Measurements from ENCODE around the gene DCST1. TPM values are rescaled to one million over a fixed set of nuclear protein-coding genes. Genes with fewer than 3 reads are reported as not detected.

The DCST1 gene
- total RNA-seq, 1 donor from 2014 or later = not detected

DNA sequence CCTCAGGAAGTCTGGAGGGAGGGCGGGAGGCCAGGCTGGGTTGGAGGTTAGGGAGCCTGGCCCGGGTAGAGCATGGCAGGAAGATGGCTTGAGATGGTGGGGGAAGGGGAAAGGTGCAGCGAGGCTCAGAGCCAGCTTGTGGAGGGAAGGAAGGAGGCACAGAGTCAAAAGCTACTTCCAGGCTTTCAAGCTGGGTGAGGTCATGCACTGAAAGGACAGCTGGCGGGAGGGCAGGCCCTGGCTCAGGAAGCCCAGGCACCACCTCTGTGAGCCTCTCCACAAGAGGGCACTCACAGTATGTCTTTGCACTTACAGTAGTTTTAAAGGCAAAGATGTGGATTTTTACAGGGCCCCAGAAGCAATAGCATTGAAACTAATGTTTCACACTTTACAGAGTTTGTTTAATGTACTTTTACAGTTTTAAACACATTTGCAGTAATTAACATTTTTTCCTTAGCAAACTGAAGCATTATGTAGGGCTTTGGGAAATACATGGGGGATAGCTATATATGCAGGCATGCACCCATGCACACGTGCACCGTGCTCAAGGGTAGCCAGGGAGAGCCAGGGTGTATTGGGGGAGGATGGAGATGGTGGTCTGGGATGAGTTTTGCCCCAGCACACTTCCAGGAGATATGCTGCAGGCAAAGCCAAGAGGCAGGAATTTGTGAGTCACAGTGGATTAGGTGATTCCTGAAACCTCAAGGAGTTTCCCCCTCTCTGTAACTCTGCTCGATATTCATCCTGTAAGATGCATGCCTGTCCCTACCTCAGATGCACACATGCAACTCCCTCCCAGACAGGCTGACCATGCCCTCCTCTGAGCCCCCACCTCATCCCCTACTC lies 11.4 kb downstream of the DCST1 start:
- ATAC-seq (ENCODE audit: poor library complexity) (peak; percentile 96), DNase-seq (peak; percentile 88)
- intact Hi-C loops (cut with DNase I) = loop anchor here (5.0 kb wide), 1 partner anchor 37 kb away; no protein-coding TSS in a partner anchor

DNA sequence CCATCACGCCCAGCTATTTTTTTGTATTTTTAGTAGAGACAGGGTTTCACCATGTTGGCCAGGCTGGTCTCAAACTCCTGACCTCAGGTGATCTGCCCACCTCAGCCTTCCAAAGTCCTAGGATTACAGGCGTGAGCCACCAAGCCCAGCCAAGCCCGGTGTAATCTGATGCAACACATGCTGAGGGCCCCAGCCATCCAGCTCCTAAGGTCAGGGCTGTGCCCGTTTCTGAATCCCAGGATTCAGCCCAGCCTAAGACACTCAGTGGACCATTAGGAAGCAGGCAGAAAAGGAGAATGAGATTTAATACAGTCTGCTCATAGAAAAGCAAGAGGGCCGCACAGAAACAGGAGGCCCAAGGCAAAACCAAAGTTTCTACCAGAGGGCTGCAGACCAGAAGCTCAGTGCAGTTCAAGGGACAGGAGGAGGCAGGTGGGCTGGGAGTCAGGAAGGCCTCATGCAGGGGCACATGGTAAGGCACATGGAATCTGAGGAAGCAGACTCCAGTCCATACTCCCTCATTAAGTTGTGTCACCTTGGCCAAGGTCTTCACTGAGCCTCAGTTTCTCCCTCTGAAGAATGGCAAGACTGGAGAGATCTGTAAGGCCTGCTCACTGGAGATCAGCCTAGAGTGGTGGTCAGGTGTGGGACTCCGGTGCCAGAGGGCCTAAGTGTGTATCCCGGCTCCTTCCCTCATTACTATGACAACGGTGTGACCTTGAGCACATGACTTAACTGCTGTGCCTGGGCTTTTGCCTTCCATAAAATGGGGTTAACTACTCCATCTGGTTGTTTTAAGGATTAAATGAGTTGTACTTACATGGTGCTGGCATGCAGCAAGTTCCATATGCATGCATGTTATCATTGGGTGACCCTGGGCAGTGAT lies 15.1 kb downstream of the DCST1 start:
- ATAC-seq (ENCODE audit: poor library complexity) (no peak), DNase-seq (no peak)
- intact Hi-C loops (cut with DNase I) = loop anchor here (5.0 kb wide), 1 partner anchor 34 kb away; no protein-coding TSS in a partner anchor

DNA sequence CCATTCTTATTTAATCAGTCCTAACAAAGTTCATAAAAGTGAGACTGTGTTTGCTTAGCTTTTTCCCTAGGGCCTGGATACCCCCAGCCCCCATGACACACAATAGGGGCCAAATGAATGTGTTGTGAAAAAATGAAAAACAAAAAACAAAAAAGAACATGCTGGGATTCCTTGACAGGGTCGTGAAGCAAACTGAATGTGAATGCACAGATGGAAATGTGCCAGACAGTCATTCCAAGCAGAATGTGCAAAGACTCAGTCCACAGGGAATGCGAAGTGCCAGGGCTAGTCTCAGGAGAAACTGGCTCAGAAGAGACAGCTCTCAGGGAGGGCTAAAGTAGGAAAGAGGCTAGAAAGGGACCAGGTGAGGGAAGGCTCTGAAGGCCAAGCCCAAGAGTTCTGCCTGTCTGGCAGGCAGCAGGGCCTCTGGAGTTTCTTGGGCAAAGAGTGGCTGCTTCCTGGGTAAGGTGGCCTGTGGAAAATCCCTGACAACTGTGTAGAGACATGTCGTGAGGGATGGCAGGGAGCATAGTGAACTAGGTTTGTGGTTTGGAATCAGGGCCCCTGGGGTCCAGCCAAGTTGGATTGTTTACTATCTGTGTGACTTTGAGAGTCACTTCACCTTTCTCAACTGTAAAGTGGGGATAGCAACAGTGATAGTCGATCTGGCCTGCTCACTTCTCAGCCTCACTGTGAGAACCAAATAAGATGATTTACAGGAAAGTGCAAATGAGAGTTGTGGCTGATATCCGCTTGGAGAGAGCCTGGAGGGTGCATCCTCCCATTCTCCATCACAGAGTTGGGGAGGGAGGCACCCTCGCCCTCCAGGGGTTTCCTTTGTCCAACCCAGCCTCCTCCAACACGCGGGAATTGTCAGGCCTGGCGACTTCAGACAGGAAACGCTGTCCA lies 16.3 kb downstream of the DCST1 start:
- intact Hi-C loops (cut with DNase I) = loop anchor here (5.0 kb wide), 1 partner anchor 32 kb away; no protein-coding TSS in a partner anchor
- no peak for DNase-seq

DNA sequence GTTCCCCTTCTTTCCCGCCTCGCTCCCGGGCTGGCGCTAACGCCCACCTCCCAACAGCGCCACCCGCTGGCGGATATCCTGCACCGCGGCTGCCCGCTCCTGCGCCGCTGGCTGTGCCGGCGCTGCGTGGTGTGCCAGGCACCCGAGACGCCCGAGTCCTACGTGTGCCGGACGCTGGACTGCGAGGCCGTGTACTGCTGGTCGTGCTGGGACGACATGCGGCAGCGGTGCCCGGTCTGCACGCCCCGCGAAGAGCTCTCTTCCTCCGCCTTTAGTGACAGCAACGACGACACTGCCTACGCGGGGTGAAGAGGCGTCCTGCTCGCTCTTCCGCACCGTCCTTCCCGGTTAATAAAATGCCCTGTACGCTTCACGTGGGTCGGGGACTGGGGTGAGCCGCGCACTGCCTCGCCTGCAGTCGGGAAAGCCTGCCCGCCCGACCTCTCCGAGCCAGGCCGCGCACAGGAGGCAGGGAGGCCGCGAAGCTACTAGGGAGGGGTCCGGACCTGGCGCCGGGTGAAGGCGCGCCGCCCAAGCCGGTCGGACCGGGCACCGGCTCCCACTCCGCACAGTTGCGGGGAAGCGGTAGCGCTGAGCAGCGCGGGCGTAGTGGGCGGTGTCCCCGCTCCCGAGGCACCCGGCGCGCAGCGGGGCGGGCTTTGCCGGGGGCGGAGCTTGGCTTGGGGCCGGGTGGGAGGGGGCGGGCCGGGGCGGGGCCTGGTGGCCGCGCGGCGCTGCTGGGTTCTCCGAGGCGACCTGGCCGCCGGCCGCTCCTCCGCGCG lies 17.1 kb downstream of the DCST1 start, which contains the start of gene ADAM15:
TSS of gene ADAM15 (plus strand) at position 757 of the 782 bp plus-strand sequence. CDS start 71 bp downstream, outside the sequence.
- intact Hi-C loops (cut with DNase I) = no loop called here
- ATAC-seq (ENCODE audit: poor library complexity) (peak; percentile 94), DNase-seq (peak; percentile 93)

More for the DNA sequence above, 16.3 kb downstream of the DCST1 start:
- no peak for ATAC-seq (ENCODE audit: poor library complexity)

DNA sequence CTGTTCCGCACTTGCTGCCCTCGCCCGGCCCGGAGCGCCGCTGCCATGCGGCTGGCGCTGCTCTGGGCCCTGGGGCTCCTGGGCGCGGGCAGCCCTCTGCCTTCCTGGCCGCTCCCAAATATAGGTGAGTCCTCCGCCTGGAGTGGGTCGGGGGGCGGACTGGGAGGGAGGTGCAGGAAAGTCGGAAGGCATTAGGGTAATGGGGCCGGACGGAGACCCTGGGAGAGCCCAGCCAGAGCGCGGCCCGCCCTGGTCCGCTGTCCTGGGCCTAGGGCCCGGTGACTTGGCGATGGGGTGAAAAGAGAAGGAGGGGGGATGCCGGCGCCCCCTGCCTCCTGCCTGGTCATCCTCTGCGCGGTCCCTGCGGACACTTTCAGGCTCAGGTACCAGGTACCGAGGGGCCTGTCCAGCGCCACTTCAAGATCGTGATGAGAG lies 17.7 kb downstream of the DCST1 start:
- intact Hi-C loops (cut with DNase I) = no loop called here
- peak; percentile 4 for ATAC-seq (ENCODE audit: poor library complexity)

DNA sequence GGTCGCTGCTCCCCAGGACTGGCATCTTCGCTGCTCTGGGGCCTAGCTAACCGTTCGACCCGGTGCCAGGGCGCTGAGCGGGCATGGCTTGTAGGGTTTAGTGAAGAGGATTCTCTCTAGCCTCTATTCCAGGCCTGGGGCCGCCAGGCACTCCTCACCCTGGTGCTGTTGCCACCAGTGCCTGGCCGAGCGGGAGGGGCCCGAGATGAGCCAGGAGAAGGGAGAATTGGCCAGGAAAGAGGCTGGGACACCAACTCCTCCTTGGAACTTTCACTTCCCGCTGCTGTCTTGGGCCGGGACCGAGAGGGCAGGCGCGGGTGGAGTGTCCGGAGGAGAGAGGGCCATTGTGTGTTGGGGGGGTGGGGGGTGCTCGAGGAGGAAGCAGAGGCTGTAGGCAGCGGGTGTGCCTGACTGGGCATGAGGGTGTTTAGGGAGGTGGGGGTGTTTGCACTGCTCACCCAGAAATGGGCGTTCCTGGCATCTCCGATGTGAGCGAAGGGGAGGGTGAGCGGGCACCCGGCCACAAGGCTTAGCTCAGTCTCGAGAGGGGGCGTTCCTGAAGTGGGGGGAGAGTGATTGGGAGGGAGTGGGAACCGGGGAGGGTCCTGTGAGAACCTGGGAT lies 18.3 kb downstream of the DCST1 start:
- ATAC-seq (ENCODE audit: poor library complexity) (peak; percentile 32), DNase-seq (peak; percentile 80)
- intact Hi-C loops (cut with DNase I) = no loop called here

More for the DNA sequence above, 17.7 kb downstream of the DCST1 start:
- no peak for DNase-seq

DNA sequence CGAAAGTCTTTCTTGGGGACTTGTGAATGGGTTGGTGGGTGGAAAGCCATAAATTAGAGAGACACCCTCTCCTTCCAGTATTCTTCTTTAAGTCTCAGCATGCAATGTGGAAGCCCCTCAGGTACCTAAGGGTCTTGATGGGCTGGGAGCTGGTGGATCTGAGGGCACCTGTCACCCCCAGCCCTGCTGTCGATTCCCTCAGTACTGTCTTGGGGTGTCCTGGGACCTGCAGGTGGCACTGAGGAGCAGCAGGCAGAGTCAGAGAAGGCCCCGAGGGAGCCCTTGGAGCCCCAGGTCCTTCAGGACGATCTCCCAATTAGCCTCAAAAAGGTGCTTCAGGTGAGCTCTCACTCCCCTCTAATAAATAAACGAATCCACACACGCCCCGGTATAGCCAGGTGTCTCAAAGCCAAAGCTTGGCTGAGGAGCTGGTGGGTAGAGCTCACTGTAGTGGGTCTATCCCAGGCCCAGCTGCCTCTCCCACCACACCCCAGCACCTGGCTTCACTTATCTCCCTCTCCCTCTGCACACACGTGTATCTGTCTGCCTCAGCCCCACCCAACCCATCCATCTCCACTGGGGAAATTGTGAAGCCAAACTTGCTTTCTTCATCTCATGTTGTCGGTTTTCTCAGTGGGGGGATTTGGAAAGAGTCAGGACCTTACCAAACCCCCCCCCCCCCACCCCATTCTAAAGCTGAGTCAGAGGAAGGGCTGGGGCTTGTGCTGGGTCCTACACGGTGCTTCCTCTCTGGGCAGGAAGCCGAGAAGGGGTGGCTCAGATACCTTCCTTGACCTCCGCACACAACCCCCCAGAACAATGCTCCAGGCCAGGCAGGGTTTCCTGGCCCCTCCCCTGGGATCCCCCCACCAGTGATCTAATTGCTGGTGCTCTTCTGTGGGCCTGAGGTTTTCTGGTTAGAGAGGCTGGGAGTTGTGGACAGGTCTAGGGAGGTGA lies 19.1 kb downstream of the DCST1 start:
- intact Hi-C loops (cut with DNase I) = no loop called here
- peak; percentile 68 for DNase-seq
- ATAC-seq (ENCODE audit: poor library complexity) = no peak

DNA sequence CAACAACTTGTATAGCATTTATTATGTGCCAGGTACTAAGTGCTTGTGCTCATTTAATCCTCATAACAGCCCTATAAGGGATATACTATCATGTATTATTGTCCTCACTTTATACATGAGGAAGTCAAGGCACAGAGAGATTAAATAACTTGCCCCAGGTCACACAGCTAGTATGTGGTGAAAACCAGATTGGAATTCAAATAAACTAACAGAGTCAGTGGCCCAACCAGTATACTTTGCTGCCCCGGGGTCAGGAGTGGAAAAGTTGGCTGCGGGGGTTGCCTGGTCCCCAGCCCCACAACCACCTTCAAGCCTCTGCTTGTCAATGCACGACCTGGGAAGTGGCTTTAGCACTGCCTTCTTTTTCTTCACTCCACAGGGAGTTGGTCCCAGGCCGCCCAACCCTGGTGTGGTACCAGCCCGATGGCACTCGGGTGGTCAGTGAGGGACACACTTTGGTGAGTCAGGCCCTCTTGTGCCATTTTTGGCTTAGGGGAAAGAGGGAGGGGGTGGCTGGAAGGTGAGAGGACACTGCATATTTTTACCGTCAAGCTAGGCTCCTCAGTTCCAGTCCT lies 20.0 kb downstream of the DCST1 start:
- DNase-seq = no peak
- intact Hi-C loops (cut with DNase I) = no loop called here
- no peak for ATAC-seq (ENCODE audit: poor library complexity)

DNA sequence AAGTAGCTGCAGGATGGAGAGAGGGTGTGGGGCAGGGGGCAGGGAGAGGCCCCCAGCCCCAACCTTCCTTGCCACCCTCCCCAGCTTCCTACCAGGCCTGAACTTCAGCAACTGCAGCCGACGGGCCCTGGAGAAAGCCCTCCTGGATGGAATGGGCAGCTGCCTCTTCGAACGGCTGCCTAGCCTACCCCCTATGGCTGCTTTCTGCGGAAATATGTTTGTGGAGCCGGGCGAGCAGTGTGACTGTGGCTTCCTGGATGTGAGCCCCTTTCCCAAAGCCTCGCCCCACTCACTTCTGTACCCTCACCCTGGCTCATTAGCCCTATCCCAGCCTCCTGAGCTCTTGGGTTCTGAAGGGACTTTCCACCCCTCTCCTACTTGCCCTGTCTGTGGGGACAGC lies 23.5 kb downstream of the DCST1 start:
- no peak for ATAC-seq (ENCODE audit: poor library complexity)
- no peak for DNase-seq
- intact Hi-C loops (cut with DNase I) = no loop called here

DNA sequence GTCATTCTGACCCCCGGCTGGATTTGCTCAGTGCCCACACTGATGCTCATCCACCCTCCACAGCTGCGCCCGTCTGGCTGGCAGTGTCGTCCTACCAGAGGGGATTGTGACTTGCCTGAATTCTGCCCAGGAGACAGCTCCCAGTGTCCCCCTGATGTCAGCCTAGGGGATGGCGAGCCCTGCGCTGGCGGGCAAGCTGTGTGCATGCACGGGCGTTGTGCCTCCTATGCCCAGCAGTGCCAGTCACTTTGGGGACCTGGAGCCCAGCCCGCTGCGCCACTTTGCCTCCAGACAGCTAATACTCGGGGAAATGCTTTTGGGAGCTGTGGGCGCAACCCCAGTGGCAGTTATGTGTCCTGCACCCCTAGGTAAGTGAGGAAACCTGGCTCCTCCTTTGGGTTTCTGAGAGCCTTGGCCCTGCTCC lies 24.2 kb downstream of the DCST1 start:
- DNase-seq (no peak), ATAC-seq (ENCODE audit: poor library complexity) (no peak)
- intact Hi-C loops (cut with DNase I) = no loop called here

DNA sequence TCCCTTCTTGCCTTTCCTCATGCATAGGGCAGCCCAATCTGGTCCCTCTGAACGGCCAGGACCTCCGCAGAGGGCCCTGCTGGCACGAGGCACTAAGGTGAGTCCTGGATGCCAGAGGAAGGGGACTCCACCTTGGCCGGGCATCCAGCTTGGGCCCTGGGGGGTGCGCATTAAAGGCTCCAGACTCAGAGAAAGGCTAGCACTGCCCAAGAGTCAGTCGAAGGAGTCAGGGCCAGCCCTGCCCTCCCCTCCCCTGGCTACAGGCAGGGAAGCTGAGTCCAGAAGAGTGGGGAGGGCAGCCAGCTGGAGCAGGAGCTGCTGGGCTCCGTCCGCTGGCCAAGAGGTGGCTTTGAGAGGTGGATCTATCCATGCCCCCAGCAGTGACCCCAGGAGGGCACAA lies 27.1 kb downstream of the DCST1 start:
- intact Hi-C loops (cut with DNase I) = loop anchor here (5.0 kb wide), 1 partner anchor 98 kb away; the partner anchor contains the start of gene PYGO2
- DNase-seq (no peak), ATAC-seq (ENCODE audit: poor library complexity) (no peak)

DNA sequence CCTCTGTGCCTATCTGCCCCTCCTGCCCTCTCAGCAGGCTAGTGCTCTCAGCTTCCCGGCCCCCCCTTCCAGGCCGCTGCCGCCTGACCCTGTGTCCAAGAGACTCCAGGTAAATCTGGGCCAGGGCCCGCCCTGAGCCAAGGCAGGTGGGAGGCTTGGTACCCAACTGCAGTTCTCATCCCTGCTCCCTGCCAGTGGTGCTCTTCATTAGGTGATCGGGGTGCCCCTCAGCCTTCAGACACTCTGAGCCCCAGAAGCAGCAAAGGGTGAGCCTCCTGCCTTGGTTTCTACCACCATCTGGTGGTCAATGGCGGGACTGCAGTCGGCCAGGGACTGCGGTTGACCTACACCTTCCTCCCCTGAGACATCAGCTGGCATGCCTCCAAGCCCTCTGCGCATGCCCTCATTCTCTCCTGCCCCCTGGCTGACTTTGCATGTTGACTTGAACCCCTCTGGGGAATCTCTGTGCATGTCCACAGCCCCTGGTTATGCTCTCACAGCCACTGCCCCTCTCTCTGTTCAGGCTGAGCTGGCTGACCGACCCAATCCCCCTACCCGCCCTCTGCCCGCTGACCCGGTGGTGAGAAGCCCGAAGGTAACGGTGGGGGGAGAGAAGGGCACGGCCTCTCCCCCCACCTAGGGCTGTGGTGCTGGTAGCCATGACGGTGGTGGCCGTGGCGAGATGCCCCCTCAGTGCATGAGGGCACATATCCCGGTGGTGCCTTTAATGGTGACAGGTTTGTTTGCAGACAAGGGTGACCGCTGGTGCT lies 27.9 kb downstream of the DCST1 start:
- DNase-seq (peak; percentile 92), ATAC-seq (ENCODE audit: poor library complexity) (peak; percentile 65)
- intact Hi-C loops (cut with DNase I) = loop anchor here (5.0 kb wide), 1 partner anchor 99 kb away; the partner anchor contains the start of gene PYGO2

DNA sequence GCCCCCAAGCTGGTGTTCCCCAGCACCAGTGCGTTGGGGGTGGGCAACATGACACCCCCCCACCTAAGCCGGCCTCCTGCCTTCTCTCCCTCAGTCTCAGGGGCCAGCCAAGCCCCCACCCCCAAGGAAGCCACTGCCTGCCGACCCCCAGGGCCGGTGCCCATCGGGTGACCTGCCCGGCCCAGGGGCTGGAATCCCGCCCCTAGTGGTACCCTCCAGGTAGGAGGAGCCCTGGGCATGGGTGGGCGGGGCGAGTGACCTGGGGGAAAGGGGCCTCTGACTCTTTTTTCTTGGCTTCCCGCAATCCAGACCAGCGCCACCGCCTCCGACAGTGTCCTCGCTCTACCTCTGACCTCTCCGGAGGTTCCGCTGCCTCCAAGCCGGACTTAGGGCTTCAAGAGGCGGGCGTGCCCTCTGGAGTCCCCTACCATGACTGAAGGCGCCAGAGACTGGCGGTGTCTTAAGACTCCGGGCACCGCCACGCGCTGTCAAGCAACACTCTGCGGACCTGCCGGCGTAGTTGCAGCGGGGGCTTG lies 28.6 kb downstream of the DCST1 start:
- ATAC-seq (ENCODE audit: poor library complexity) (peak; percentile 3), DNase-seq (no peak)
- intact Hi-C loops (cut with DNase I) = loop anchor here (5.0 kb wide), 1 partner anchor 100 kb away; the partner anchor contains the start of gene PYGO2

DNA sequence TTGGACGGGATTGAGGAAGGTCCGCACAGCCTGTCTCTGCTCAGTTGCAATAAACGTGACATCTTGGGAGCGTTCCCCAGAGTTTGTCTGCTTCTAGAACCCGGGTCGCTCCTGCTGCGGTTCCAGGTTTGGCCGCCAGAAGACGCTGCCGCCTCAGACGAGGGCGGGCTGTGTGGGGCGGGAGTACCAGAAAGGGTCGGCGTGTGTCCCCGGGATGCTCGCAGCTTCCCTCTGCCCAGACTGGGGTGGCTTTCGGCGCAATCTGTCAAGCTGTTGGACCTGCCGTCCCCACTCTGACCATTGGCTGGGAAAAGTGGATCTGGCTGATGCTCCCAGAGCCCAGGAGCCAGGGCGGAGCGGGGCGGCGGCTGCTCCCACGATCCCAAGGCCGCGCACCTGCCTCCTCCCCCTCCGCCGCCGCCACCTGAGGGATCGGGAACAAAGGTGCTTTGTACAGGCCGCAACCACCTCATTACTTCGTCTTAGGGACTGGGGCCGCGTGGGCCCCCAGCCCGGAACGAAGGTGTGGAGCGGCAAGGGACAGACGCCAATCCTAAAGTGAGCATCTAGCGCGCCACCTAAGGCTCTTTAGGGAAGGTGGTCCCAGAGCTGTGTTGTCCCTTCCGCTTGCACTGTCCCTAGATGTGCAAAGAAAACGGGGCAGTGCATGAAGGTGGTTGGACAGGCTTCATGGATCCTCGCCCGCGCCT lies 29.2 kb downstream of the DCST1 start:
- peak; percentile 77 for DNase-seq
- ATAC-seq (ENCODE audit: poor library complexity) = peak; percentile 57
- intact Hi-C loops (cut with DNase I) = loop anchor here (5.0 kb wide), 1 partner anchor 101 kb away; the partner anchor contains the start of gene PYGO2
